Thoracic aorta (tissue), 2 donors: ENCODE data around the gene HCFC2. TPM values are rescaled to one million over a fixed set of nuclear protein-coding genes. Genes with fewer than 3 reads are reported as not detected.

ENCODE experiments used
- ATAC-seq: fragments of 150-250 bp; one replicate; pipeline ENCODE4 v1.8.0; 2017; ENCODE audit warnings: low read depth; ENCODE audit not compliant: insufficient number of reproducible peaks, low FRiP score
- DNase-seq: peaks from one replicate; pipeline ENCODE4 v3.0.0-alpha.2; 2020; ENCODE audit warnings: low spot score
- H3K27ac ChIP-seq, 2 donors: fragments of 200-600 bp; sonication (generic); 1 replicate in 1 of 2; 2 replicates in 1 of 2; pipeline ENCODE4 v1.5.1; 2016; ENCODE audit warnings: mild to moderate bottlenecking in 2 of 2, moderate library complexity in 2 of 2
- H3K27me3 ChIP-seq: fragments of 200-600 bp; sonication (generic); replicated peaks from 2 replicates; pipeline ENCODE4 v1.6.0; 2016; ENCODE audit warnings: mild to moderate bottlenecking; ENCODE audit not compliant: insufficient read depth
- H3K36me3 ChIP-seq: fragments of 200-600 bp; sonication (generic); one replicate; pipeline ENCODE4 v1.5.1; 2016
- H3K4me1 ChIP-seq, 2 donors: fragments of 200-600 bp; sonication (generic); 1 replicate in 1 of 2; 2 replicates in 1 of 2; pipeline versions ENCODE4 v1.5.1 to v1.6.0; 2016; ENCODE audit warnings: low read depth in 2 of 2, mild to moderate bottlenecking in 1 of 2; ENCODE audit not compliant: control insufficient read depth in 1 of 2
- H3K4me3 ChIP-seq: fragments of 200-600 bp; sonication (generic); 2 replicates; pipeline ENCODE4 v1.5.1; 2016; ENCODE audit warnings: mild to moderate bottlenecking
- H3K9me3 ChIP-seq: fragments of 200-600 bp; sonication (generic); 2 replicates; pipeline ENCODE4 v1.5.1; 2016
- CTCF ChIP-seq: fragments of 200-600 bp; sonication (generic); IDR thresholded peaks from one replicate; pipeline ENCODE4 v1.5.1; 2019; ENCODE audit warnings: antibody characterized with exemption
- total RNA-seq, 2 donors: library from RNA; depleted of rRNA; stranded (reverse); fragments of >200 nt; gene quantifications; one replicate each; pipeline versions ENCODE4 v1.1.0 to v1.2.3, GENCODE V29; 2016

HCFC2 gene
- total RNA-seq, 2 donors from 2014 or later: 24.1 to 28.6 TPM

GRCh38 chr12:104143002-104143401 lies 78.7 kb downstream of the HCFC2 start:
- no peak overlapping the region for H3K4me3 ChIP-seq
- no peak for ATAC-seq

DNA sequence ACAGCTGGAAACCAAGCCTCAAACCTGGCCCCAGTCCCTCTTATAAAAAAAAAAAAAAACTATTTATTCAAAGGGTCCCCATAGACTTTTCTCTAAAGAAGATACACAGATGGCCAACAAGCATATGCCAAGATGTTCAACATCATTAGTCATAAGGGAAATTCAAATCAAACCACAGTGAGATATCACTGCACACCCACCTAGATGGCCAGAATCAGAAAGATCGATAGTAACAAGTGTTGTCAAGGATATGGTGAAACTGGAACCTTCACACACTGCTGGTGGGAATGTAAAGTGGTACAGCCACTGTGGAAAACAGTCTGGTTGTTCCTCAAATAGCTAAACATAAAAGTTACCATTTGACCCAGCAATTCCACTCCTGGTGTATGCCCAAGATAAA lies 79.6 kb downstream of the HCFC2 start:
- no peak overlapping the region for H3K4me3 ChIP-seq
- H3K36me3 ChIP-seq: no peaks in the 10 kb centered on the region
- DNase-seq (no peak), ATAC-seq (no peak)
- no peak overlapping the region for H3K27ac ChIP-seq
- no peaks in the 10 kb centered on the region for H3K27me3 ChIP-seq
- H3K4me1 ChIP-seq: peaks cover 0 to 5% of the 10 kb centered on the region in 2 donors
- TF ChIP-seq CTCF: no peak
- no peaks in the 10 kb centered on the region for H3K9me3 ChIP-seq

More at GRCh38 chr12:104143002-104143401, 78.7 kb downstream of the HCFC2 start:
- no peaks in the 10 kb centered on the region for H3K9me3 ChIP-seq
- H3K36me3 ChIP-seq: no peaks in the 10 kb centered on the region
- DNase-seq: no peak
- no peaks in the 10 kb centered on the region for H3K27me3 ChIP-seq
- H3K4me1 ChIP-seq: peaks cover 0 to 11% of the 10 kb centered on the region in 2 donors
- no peak for TF ChIP-seq CTCF
- H3K27ac ChIP-seq: no peak overlapping the region

GRCh38 chr12:104147346-104147745 lies 83.0 kb downstream of the HCFC2 start:
- H3K4me3 ChIP-seq: no peak overlapping the region
- H3K9me3 ChIP-seq: no peaks in the 10 kb centered on the region
- H3K27me3 ChIP-seq: no peaks in the 10 kb centered on the region
- TF ChIP-seq CTCF: no peak
- DNase-seq: no peak
- no peaks in the 10 kb centered on the region for H3K4me1 ChIP-seq
- H3K36me3 ChIP-seq: no peaks in the 10 kb centered on the region
- no peak overlapping the region for H3K27ac ChIP-seq
- no peak for ATAC-seq

DNA sequence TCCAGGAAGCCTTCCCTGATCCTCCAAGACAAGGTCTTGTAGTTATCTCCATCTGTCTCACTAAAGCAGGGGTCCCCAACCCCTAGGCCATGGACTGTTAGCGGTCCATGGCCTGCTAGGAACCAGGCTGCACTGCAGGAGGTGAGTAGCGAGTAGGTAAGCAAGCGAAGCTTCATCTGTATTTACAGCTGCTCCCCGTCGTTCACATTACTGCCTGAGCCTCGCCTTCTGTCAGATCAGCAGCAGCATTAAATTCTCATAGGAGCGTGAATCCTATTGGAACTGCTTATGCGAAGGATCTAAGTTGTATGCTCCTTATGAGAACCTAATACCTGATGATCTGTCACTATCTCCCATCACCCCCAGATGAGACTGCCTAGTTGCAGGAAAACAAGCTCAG lies 86.1 kb downstream of the HCFC2 start:
- TF ChIP-seq CTCF: no peak

DNA sequence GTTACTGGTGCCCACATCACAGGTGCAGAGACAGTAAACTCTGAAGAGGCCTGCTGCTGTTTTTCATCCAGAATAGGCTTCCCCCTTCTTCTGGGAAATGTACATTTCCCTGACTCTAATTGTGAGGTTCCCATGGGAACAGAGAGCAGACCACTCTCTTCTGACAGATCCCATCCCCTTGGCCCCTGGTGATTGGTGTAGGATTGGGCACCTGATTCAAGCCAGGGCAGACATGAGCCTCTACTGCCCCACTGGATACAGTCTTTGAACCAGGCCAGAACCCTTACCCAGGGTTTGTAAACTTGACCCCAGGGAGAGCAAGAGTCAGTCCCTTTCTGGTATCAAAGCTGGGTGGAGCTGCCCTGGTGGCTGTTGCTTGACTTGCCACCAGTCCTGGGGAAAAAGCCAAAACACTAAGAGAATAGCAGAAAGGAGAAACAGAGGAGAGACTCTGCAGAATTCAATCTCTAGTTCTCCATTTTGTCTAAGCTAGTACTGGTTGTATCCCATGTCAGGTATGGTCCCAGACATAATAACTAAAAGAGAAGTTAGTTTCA lies 88.4 kb downstream of the HCFC2 start:
- Histone ChIP-seq H3K9me3 (no peaks in the 10 kb centered on the region), H3K4me1 (no peaks in the 10 kb centered on the region), H3K27me3 (no peaks in the 10 kb centered on the region), H3K27ac (no peak overlapping the region), H3K4me3 (no peak overlapping the region), H3K36me3 (no peaks in the 10 kb centered on the region)
- TF ChIP-seq CTCF: no peak
- ATAC-seq: no peak
- no peak for DNase-seq

More for the DNA sequence above, 86.1 kb downstream of the HCFC2 start:
- H3K36me3 ChIP-seq: no peaks in the 10 kb centered on the region
- H3K4me3 ChIP-seq: no peak overlapping the region
- DNase-seq (no peak), ATAC-seq (no peak)
- H3K9me3 ChIP-seq: no peaks in the 10 kb centered on the region
- no peaks in the 10 kb centered on the region for H3K4me1 ChIP-seq
- H3K27ac ChIP-seq: no peak overlapping the region
- H3K27me3 ChIP-seq: no peaks in the 10 kb centered on the region
